Panc1 (cell line): Measurements from ENCODE around the gene C5orf63.

Experiments used
- POLR2AphosphoS5 ChIP-seq: IDR thresholded peaks from 2 replicates; pipeline ENCODE4 v1.6.1; 2012; ENCODE audit warnings: mild to moderate bottlenecking, low read depth, low read length, moderate library complexity
- SIN3A ChIP-seq: IDR thresholded peaks from 2 replicates; pipeline ENCODE4 v1.6.1; 2012; ENCODE audit warnings: low read depth, mild to moderate bottlenecking, low read length, moderate library complexity, borderline replicate concordance; ENCODE audit not compliant: insufficient read depth
- TCF7L2 ChIP-seq: IDR thresholded peaks from 2 replicates; pipeline ENCODE4 v1.6.1; 2011; ENCODE audit warnings: mild to moderate bottlenecking, low read depth, low read length, inconsistent platforms
- TF ChIP-seq, protein P1 (sequence below): fragments of 450-650 bp; IDR thresholded peaks from 2 replicates; pipeline ENCODE4 v1.5.1; 2017; ENCODE audit warnings: mild to moderate bottlenecking

- TF ChIP-seq, protein P1, sequence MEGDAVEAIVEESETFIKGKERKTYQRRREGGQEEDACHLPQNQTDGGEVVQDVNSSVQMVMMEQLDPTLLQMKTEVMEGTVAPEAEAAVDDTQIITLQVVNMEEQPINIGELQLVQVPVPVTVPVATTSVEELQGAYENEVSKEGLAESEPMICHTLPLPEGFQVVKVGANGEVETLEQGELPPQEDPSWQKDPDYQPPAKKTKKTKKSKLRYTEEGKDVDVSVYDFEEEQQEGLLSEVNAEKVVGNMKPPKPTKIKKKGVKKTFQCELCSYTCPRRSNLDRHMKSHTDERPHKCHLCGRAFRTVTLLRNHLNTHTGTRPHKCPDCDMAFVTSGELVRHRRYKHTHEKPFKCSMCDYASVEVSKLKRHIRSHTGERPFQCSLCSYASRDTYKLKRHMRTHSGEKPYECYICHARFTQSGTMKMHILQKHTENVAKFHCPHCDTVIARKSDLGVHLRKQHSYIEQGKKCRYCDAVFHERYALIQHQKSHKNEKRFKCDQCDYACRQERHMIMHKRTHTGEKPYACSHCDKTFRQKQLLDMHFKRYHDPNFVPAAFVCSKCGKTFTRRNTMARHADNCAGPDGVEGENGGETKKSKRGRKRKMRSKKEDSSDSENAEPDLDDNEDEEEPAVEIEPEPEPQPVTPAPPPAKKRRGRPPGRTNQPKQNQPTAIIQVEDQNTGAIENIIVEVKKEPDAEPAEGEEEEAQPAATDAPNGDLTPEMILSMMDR = no peak
- TF ChIP-seq POLR2AphosphoS5 = no peak
- TF ChIP-seq SIN3A = no peak
- no peak for TF ChIP-seq TCF7L2
Measured at GRCh38 chr5:127061956-127062355, 11.3 kb downstream of the C5orf63 start.
